Endodermal cell (in vitro differentiated cells): ENCODE measurements around the gene RNF121. TPM values are rescaled to one million over a fixed set of nuclear protein-coding genes. Genes with fewer than 3 reads are reported as not detected.

Source experiments
- DNase-seq: peaks from one replicate; pipeline ENCODE4 v3.0.0-alpha.2; 2017
- H3K27ac ChIP-seq: 2 replicates; pipeline ENCODE4 v1.5.1; 2013; ENCODE audit warnings: mild to moderate bottlenecking, low read depth, low read length, moderate library complexity
- H3K27me3 ChIP-seq: 2 replicates; pipeline ENCODE4 v1.6.1; 2013; ENCODE audit warnings: mild to moderate bottlenecking, low read length, moderate library complexity; ENCODE audit not compliant: insufficient read depth, control insufficient read depth, poor library complexity, severe bottlenecking
- H3K36me3 ChIP-seq: 2 replicates; pipeline ENCODE4 v1.7.0; 2013; ENCODE audit warnings: mild to moderate bottlenecking, low read length, moderate library complexity; ENCODE audit not compliant: control insufficient read depth, insufficient read depth
- H3K4me1 ChIP-seq: one replicate; pipeline ENCODE4 v1.7.0; 2013; ENCODE audit warnings: low read length; ENCODE audit not compliant: control insufficient read depth, insufficient read depth
- H3K4me3 ChIP-seq: 2 replicates; pipeline ENCODE4 v1.5.1; 2013; ENCODE audit warnings: mild to moderate bottlenecking, low read length, moderate library complexity
- H3K9ac ChIP-seq: 2 replicates; pipeline ENCODE4 v1.6.1; 2013; ENCODE audit warnings: mild to moderate bottlenecking, low read length, moderate library complexity; ENCODE audit not compliant: poor library complexity, severe bottlenecking; ENCODE audit errors: extremely low read depth
- H3K9me3 ChIP-seq: 2 replicates; pipeline ENCODE4 v1.6.1; 2013; ENCODE audit warnings: mild to moderate bottlenecking, low read length, moderate library complexity; ENCODE audit not compliant: control insufficient read depth
- H3K27ac Mint-ChIP-seq: 2 replicates; pipeline ENCODE4 v1.8.0; 2020; ENCODE audit warnings: mixed read lengths
- H3K27me3 Mint-ChIP-seq: 2 replicates; pipeline ENCODE4 v1.8.0; 2021; ENCODE audit warnings: mild to moderate bottlenecking, mixed read lengths; ENCODE audit not compliant: insufficient read depth
- H3K36me3 Mint-ChIP-seq: 2 replicates; pipeline ENCODE4 v1.8.0; 2020; ENCODE audit warnings: low read depth, mixed read lengths
- H3K4me1 Mint-ChIP-seq: 2 replicates; pipeline ENCODE4 v1.8.0; 2020; ENCODE audit warnings: mixed read lengths
- H3K4me3 Mint-ChIP-seq: 2 replicates; pipeline ENCODE4 v1.8.0; 2020; ENCODE audit warnings: mild to moderate bottlenecking, moderate library complexity, mixed read lengths
- H3K9me3 Mint-ChIP-seq: 2 replicates; pipeline ENCODE4 v1.8.0; 2020; ENCODE audit warnings: mild to moderate bottlenecking, mixed read lengths
- CTCF ChIP-seq: fragments of 200-600 bp; sonication (generic); conservative IDR thresholded peaks from 2 replicates; pipeline ENCODE4 v1.5.0; 2021; ENCODE audit warnings: antibody characterized with exemption, mild to moderate bottlenecking
- WGBS, 2 experiments: methylation state at CpG; one replicate each; pipeline versions ENCODE4 v1.1.5 to v1.1.7; 2013; ENCODE audit warnings: missing lambda C conversion rate in 2 of 2, mixed read lengths in 1 of 2; ENCODE audit not compliant: insufficient coverage in 1 of 2, insufficient read length in 1 of 2; 5-methylcytosine and 5-hydroxymethylcytosine counted together
- total RNA-seq, 2 donors: library from RNA; stranded (reverse); fragmentation: NEBNext Ultra II Directional in 1 of 2; extraction: Animal tissue kit (Norgen Biotek cat#: 25700) in 1 of 2; gene quantifications; 2 replicates in 1 of 2; 3 replicates in 1 of 2; pipeline ENCODE4 v1.2.1, GENCODE V29; 2021

The RNF121 gene
- total RNA-seq, 2 donors from 2014 or later = 50.9 to 52.2 TPM

GRCh38 chr11:72024069-72024754, 95.4 kb downstream of the RNF121 start:
- Histone ChIP-seq H3K9ac (no peak overlapping the region), H3K4me1 (no peaks in the 10 kb centered on the region), H3K27ac (no peak overlapping the region), H3K4me3 (no peak overlapping the region), H3K36me3 (peaks cover 81% of the 10 kb centered on the region), H3K27me3 (no peaks in the 10 kb centered on the region), H3K9me3 (no peaks in the 10 kb centered on the region)
- no peak for TF ChIP-seq CTCF
- 73 to 77% methylated on average over 5 of the region's 5 CpGs for WGBS, 2 experiments
- Mint-ChIP-seq H3K9me3 (no peaks in the 10 kb centered on the region), H3K36me3 (peaks cover 68% of the 10 kb centered on the region), H3K27ac (peak overlapping the region; percentile 52), H3K27me3 (no peaks in the 10 kb centered on the region), H3K4me3 (no peak overlapping the region), H3K4me1 (peaks cover 6% of the 10 kb centered on the region)
- DNase-seq = no peak

GRCh38 chr11:72026090-72026489, 97.2 kb downstream of the RNF121 start:
- Histone ChIP-seq H3K36me3 (peaks cover 64% of the 10 kb centered on the region), H3K4me3 (no peak overlapping the region), H3K9me3 (no peaks in the 10 kb centered on the region), H3K27ac (peak overlapping the region; percentile 47), H3K27me3 (no peaks in the 10 kb centered on the region), H3K9ac (no peak overlapping the region), H3K4me1 (no peaks in the 10 kb centered on the region)
- TF ChIP-seq CTCF = no peak
- Mint-ChIP-seq H3K27me3 (no peaks in the 10 kb centered on the region), H3K4me1 (peaks cover 11% of the 10 kb centered on the region), H3K4me3 (no peak overlapping the region), H3K36me3 (peaks cover 52% of the 10 kb centered on the region), H3K9me3 (no peaks in the 10 kb centered on the region), H3K27ac (no peak overlapping the region)
- no peak for DNase-seq
- 94% methylated on average over 1 of the region's 1 CpG; no CpG with 5 or more reads in 1 of the 2 experiments for WGBS, 2 experiments

- Mint-ChIP-seq H3K4me1 (peaks cover 8% of the 10 kb centered on the region), H3K4me3 (no peak overlapping the region), H3K27ac (no peak overlapping the region), H3K36me3 (peaks cover 36% of the 10 kb centered on the region), H3K9me3 (no peaks in the 10 kb centered on the region), H3K27me3 (no peaks in the 10 kb centered on the region)
- Histone ChIP-seq H3K4me3 (no peak overlapping the region), H3K4me1 (no peaks in the 10 kb centered on the region), H3K36me3 (peaks cover 51% of the 10 kb centered on the region), H3K9me3 (no peaks in the 10 kb centered on the region), H3K27me3 (no peaks in the 10 kb centered on the region), H3K27ac (no peak overlapping the region), H3K9ac (no peak overlapping the region)
- DNase-seq = no peak
- WGBS, 2 experiments = no CpG with 5 or more reads among the region's 1 CpG
- no peak for TF ChIP-seq CTCF
Measured at GRCh38 chr11:72030472-72031045, 101.7 kb downstream of the RNF121 start.
